Measurements from ENCODE around the gene NUPR1. TPM values are rescaled to one million over a fixed set of nuclear protein-coding genes. Genes with fewer than 3 reads are reported as not detected.
A peak's percentile ranks its signal among the peaks of the same experiment; 100 is the strongest.

Gene NUPR1
- total and polyA plus RNA-seq, 8 donors, result 31.3 to 142 (median 39.0) TPM

- Histone ChIP-seq H3K36me3 (peaks cover 0 to 2% of the 10 kb centered on the region in 2 donors), H3K4me1 (peaks cover 0 to 32% of the 10 kb centered on the region in 2 donors), H3K27me3 (no peaks in the 10 kb centered on the region), H3K9me3 (no peaks in the 10 kb centered on the region), H3K27ac (peak overlapping the region in 1 of 2 donors; percentile 59), H3K4me3 (peak overlapping the region in 1 of 2 donors; percentile 40)
- TF ChIP-seq CTCF (IDR thresholded peaks at IDR 0.05), result no peak
- intact Hi-C loops (cut with DNase I), result no loop called here
- no peak for ATAC-seq
- no peak for DNase-seq
Measured at GRCh38 chr16:28505489-28506137, 33.2 kb downstream of the NUPR1 start.

GRCh38 chr16:28504707-28505404 lies 33.9 kb downstream of the NUPR1 start:
- ATAC-seq (no peak), DNase-seq (no peak)
- Histone ChIP-seq H3K27ac (no peak overlapping the region), H3K4me3 (no peak overlapping the region), H3K27me3 (no peaks in the 10 kb centered on the region), H3K9me3 (no peaks in the 10 kb centered on the region), H3K36me3 (peaks cover 0 to 8% of the 10 kb centered on the region in 2 donors), H3K4me1 (peaks cover 0 to 27% of the 10 kb centered on the region in 2 donors)
- intact Hi-C loops (cut with DNase I), result no loop called here
- TF ChIP-seq CTCF (IDR thresholded peaks at IDR 0.05), result no peak

GRCh38 chr16:28503470-28504259 lies 35.1 kb downstream of the NUPR1 start:
- no peak overlapping the region for H3K4me3 ChIP-seq
- TF ChIP-seq CTCF (IDR thresholded peaks at IDR 0.05), result no peak
- intact Hi-C loops (cut with DNase I), result no loop called here
- H3K36me3 ChIP-seq, result peaks cover 0 to 20% of the 10 kb centered on the region in 2 donors
- H3K9me3 ChIP-seq, result no peaks in the 10 kb centered on the region
- DNase-seq (no peak), ATAC-seq (no peak)
- no peaks in the 10 kb centered on the region for H3K27me3 ChIP-seq
- no peak overlapping the region for H3K27ac ChIP-seq
- peaks cover 0 to 27% of the 10 kb centered on the region in 2 donors for H3K4me1 ChIP-seq

GRCh38 chr16:28502290-28502689 lies 36.5 kb downstream of the NUPR1 start:
- Histone ChIP-seq H3K36me3 (peaks cover 0 to 32% of the 10 kb centered on the region in 2 donors), H3K9me3 (no peaks in the 10 kb centered on the region), H3K4me1 (peaks cover 0 to 21% of the 10 kb centered on the region in 2 donors), H3K4me3 (no peak overlapping the region), H3K27me3 (no peaks in the 10 kb centered on the region), H3K27ac (no peak overlapping the region)
- DNase-seq, result no peak
- ATAC-seq, result no peak
- TF ChIP-seq CTCF (IDR thresholded peaks at IDR 0.05), result no peak
- intact Hi-C loops (cut with DNase I), result no loop called here
